Measurements from ENCODE around the gene NOS1AP. TPM values are rescaled to one million over a fixed set of nuclear protein-coding genes. Genes with fewer than 3 reads are reported as not detected.

NOS1AP gene
- total RNA-seq, 2 experiments from 2014 or later, result not detected

DNA sequence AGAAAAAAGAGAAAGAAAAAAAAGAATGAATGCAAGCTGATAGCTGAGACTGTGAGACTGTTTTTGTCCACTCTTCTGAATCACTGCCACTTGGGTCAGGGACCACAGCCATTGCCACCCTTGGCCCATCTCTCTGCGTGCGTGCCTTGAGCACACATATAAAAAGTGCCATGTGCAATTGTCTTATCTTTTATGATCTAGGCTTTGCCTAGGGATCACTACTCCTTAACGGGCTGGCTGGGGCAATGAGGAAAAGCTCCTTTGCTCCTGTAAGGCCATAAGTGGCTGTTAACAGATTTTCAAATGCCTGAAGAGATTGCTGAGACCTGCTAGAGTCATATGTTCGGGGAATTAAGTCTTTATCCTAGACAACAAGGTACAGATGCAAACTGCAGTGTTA lies 299.0 kb downstream of the NOS1AP start:
- H3K4me3 Mint-ChIP-seq, result no peak overlapping the region
- no peaks in the 10 kb centered on the region for H3K36me3 Mint-ChIP-seq
- H3K27me3 Mint-ChIP-seq, result no peaks in the 10 kb centered on the region
- DNase-seq (no peak), ATAC-seq (no peak)
- H3K4me1 Mint-ChIP-seq, result no peaks in the 10 kb centered on the region
- no peak overlapping the region for H3K27ac Mint-ChIP-seq
- H3K9me3 Mint-ChIP-seq (ENCODE audit: low read depth), result no peaks in the 10 kb centered on the region
- CTCF ChIA-PET, result no interaction called here

DNA sequence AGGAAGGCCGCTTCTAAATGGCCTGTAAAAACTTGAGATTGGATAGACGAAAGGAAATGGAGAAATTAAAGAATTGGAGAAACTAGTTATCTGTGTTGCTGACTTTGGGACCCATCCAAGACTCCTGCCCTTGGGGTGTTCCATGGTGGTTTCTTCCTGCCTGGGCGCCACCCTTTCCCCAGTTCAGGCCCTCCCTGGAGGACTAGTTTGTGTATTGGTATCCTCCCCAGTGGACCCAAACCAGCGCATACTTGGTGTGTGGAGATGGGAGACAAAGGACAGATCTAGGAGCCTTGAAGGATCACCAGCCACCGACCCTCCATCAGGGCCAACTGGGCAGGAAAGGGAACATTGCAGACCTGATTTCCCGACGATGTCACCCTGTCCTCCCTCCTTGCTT lies 300.1 kb downstream of the NOS1AP start:
- Mint-ChIP-seq H3K9me3 (ENCODE audit: low read depth) (no peaks in the 10 kb centered on the region), H3K4me3 (no peak overlapping the region), H3K27ac (no peak overlapping the region), H3K36me3 (no peaks in the 10 kb centered on the region), H3K4me1 (no peaks in the 10 kb centered on the region), H3K27me3 (no peaks in the 10 kb centered on the region)
- CTCF ChIA-PET, result no interaction called here
- ATAC-seq (no peak), DNase-seq (no peak)

DNA sequence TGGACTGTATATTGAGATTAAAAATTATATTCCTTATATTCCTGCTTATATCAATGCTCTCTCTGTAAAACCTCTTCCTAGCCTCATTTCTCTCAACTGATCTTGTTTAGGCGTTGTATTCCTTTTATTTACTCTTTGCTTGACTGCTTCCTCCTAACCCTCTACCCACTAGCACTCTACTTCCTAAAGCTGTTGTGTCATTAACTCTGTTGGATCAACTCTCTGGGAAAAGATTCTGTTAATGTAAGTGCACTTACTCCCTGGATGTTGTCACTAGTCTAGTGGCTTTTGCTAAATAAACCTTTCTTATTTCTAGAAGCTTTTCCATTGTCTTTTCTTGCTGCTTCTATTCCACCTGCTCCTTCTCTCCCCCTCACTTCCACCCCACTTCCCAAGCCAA lies 300.7 kb downstream of the NOS1AP start:
- no peak for DNase-seq
- H3K4me3 Mint-ChIP-seq, result no peak overlapping the region
- no peak overlapping the region for H3K27ac Mint-ChIP-seq

DNA sequence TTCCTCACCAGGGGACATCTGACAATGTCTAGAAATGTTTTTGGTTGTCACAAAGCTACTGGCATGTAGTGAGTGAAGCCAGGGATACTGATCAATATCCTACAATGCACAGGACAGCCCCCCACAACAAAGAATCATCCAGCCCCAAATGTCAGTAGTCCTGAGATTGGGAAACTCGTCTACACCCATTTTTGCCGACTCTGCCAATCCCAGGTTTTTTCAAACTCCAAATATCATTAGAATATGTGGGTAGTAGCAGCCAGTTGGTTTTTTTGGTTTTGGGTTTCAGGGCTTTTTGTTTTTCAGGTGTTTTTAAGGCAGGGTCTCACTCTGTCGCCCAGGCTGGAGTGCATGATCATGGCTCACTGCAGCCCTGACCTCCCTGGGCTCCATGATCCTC lies 301.2 kb downstream of the NOS1AP start:
- no peak overlapping the region for H3K27ac Mint-ChIP-seq
- DNase-seq (no peak), ATAC-seq (no peak)
- no peak overlapping the region for H3K4me3 Mint-ChIP-seq
- CTCF ChIA-PET, result no interaction called here
- H3K4me1 Mint-ChIP-seq, result no peaks in the 10 kb centered on the region
- H3K9me3 Mint-ChIP-seq (ENCODE audit: low read depth), result no peaks in the 10 kb centered on the region
- no peaks in the 10 kb centered on the region for H3K27me3 Mint-ChIP-seq
- H3K36me3 Mint-ChIP-seq, result no peaks in the 10 kb centered on the region

More for the DNA sequence above, 300.7 kb downstream of the NOS1AP start:
- Mint-ChIP-seq H3K4me1 (no peaks in the 10 kb centered on the region), H3K27me3 (no peaks in the 10 kb centered on the region), H3K9me3 (ENCODE audit: low read depth) (no peaks in the 10 kb centered on the region), H3K36me3 (no peaks in the 10 kb centered on the region)
- ATAC-seq, result no peak
- CTCF ChIA-PET, result no interaction called here

DNA sequence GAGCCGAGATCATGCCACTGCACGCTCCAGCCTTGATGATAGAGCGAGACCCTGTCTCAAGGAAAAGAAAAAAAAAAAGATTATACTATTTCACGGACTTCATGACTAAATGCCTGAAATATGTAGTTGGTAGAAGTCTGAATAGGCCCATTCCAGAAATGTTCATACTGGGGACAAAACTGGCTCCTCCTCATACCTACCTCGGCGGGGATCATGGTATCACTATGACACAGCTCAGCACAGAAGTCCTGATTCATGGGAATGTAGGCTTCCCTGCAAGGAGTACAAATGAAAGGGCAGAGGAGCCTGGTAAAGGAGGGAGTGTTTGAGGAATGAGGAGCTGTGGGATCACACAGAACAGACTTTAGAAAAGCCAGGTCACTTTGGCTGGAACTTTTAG lies 302.1 kb downstream of the NOS1AP start:
- no peak overlapping the region for H3K4me3 Mint-ChIP-seq

DNA sequence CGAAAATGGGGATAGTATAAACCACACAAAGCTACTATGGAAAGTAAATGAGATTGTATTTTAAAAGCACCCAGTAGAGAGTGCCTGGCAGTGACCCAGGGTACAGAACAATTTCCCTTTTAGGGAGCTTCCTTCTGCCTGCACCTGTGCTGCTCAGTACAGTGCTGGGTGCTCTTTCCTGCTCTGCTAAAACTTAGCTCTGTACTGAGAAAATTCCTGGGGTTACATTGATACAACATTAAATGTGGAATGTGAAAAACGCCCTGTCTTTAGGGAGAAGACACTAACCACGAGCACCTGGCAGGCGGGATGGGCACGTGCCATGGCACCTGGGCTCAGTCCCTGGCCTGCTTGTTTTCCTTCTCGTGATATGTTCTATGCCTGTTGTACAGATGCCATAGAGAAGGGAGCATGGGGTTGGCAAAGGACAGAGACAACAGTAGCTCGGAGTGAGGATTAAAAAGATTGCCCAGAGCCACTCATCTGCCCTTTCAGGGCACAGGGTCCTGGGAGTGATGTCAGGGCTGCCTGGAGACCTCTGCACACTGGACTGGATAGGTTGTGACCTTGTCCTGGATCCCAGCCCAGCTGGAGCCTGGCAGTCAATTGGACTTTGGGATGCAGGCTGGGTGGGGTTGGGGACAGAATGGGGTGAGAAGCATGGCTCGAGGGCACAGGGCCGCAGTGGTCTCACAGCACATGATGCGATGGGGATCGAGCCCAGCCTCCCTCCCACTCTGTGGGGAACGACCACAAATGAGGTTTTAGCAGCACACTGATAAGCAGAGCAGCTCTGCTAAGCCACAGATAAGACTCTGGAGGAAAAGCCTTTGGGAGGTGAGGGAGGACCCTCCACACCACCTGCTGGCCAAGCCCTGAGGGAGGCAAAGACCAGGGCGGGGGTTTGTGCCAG lies 302.9 kb downstream of the NOS1AP start:
- ATAC-seq (no peak), DNase-seq (no peak)
- Mint-ChIP-seq H3K4me1 (no peaks in the 10 kb centered on the region), H3K36me3 (no peaks in the 10 kb centered on the region), H3K4me3 (no peak overlapping the region), H3K27me3 (no peaks in the 10 kb centered on the region), H3K9me3 (ENCODE audit: low read depth) (no peaks in the 10 kb centered on the region), H3K27ac (no peak overlapping the region)
- CTCF ChIA-PET, result no interaction called here

More for the DNA sequence above, 302.1 kb downstream of the NOS1AP start:
- CTCF ChIA-PET, result no interaction called here
- Mint-ChIP-seq H3K27ac (no peak overlapping the region), H3K27me3 (no peaks in the 10 kb centered on the region), H3K4me1 (no peaks in the 10 kb centered on the region), H3K9me3 (ENCODE audit: low read depth) (no peaks in the 10 kb centered on the region), H3K36me3 (no peaks in the 10 kb centered on the region)
- no peak for DNase-seq
- no peak for ATAC-seq

DNA sequence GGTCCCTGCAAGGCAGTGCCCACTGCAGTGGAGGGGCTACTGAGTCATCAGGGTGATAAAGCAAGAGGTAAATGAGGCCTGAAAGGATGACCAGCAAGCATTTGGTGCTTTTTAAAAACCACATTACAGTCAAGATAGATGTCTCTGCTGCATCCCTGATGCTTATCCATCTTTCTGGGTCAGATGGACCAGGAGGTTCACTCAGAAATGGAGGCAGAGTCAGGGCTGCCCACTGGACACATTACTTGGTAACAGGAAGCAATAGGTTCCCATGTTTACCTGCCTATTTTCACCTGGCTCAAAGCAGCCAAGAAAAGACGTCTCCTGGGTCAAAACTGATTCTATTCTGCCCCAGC lies 303.6 kb downstream of the NOS1AP start:
- Mint-ChIP-seq H3K4me1 (no peaks in the 10 kb centered on the region), H3K27ac (no peak overlapping the region), H3K27me3 (no peaks in the 10 kb centered on the region), H3K9me3 (ENCODE audit: low read depth) (no peaks in the 10 kb centered on the region), H3K4me3 (no peak overlapping the region), H3K36me3 (no peaks in the 10 kb centered on the region)
- DNase-seq (no peak), ATAC-seq (no peak)
- CTCF ChIA-PET, result no interaction called here

- Mint-ChIP-seq H3K4me3 (no peak overlapping the region), H3K9me3 (ENCODE audit: low read depth) (no peaks in the 10 kb centered on the region), H3K4me1 (no peaks in the 10 kb centered on the region), H3K27ac (no peak overlapping the region), H3K27me3 (no peaks in the 10 kb centered on the region), H3K36me3 (no peaks in the 10 kb centered on the region)
- ATAC-seq (no peak), DNase-seq (no peak)
- CTCF ChIA-PET, result no interaction called here
These were observed 304.2 kb downstream of the NOS1AP start for GRCh38 chr1:162373541-162374260.

GRCh38 chr1:162374406-162374805 lies 304.9 kb downstream of the NOS1AP start:
- Mint-ChIP-seq H3K4me1 (no peaks in the 10 kb centered on the region), H3K36me3 (no peaks in the 10 kb centered on the region), H3K27ac (no peak overlapping the region), H3K27me3 (no peaks in the 10 kb centered on the region), H3K9me3 (ENCODE audit: low read depth) (no peaks in the 10 kb centered on the region), H3K4me3 (no peak overlapping the region)
- no peak for ATAC-seq
- DNase-seq, result no peak
- CTCF ChIA-PET, result interaction anchor here (1.1 kb wide), 1 partner anchor 15 kb away, joined by 3 read pairs; no protein-coding TSS in a partner anchor

GRCh38 chr1:162375463-162375862 lies 306.0 kb downstream of the NOS1AP start:
- Mint-ChIP-seq H3K36me3 (no peaks in the 10 kb centered on the region), H3K4me1 (no peaks in the 10 kb centered on the region), H3K27me3 (no peaks in the 10 kb centered on the region), H3K27ac (no peak overlapping the region), H3K4me3 (no peak overlapping the region), H3K9me3 (ENCODE audit: low read depth) (no peaks in the 10 kb centered on the region)
- CTCF ChIA-PET, result interaction anchor here (1.1 kb wide), 1 partner anchor 16 kb away, joined by 3 read pairs; no protein-coding TSS in a partner anchor
- DNase-seq (no peak), ATAC-seq (no peak)

DNA sequence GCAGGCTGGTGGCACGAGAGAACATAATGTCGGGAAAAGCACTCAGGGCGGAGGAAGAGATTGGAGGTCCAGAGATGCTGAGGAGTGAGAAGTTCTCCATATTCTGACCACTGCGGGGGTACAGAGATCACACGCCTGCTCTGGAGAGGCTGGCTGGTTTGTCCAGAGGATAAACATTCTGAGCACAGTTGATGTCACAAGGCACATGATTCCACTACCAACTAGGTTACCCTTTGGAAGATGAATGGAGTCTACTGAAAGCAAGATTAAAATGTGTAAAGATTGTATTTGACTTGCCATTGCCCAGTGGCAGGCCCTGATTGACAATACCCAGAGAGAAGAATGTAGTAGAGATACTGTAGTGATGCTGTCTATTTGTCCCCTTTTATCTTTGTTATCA lies 307.2 kb downstream of the NOS1AP start, which contains the start of gene SPATA46:
SPATA46 (minus strand) TSS at position 164 of the 400 bp plus-strand sequence; CDS start at position 100, 64 bp downstream.
- DNase-seq (no peak), ATAC-seq (no peak)
- H3K4me3 Mint-ChIP-seq, result no peak within 1 kb of the TSS
- CTCF ChIA-PET, result no interaction called here
- no peaks in the 10 kb centered on the region for H3K9me3 Mint-ChIP-seq (ENCODE audit: low read depth)
- no peak within 1 kb of the TSS for H3K27ac Mint-ChIP-seq
- H3K27me3 Mint-ChIP-seq, result peaks cover 3% of the 10 kb centered on the region
- no peaks in the 10 kb centered on the region for H3K36me3 Mint-ChIP-seq
- no peaks in the 10 kb centered on the region for H3K4me1 Mint-ChIP-seq

- DNase-seq, result no peak
- Mint-ChIP-seq H3K4me1 (no peaks in the 10 kb centered on the region), H3K27ac (no peak overlapping the region), H3K36me3 (no peaks in the 10 kb centered on the region), H3K4me3 (no peak overlapping the region), H3K27me3 (peaks cover 3% of the 10 kb centered on the region), H3K9me3 (ENCODE audit: low read depth) (no peaks in the 10 kb centered on the region)
- CTCF ChIA-PET, result interaction anchor here (2.1 kb wide), 1 partner anchor 12 kb away, joined by 4 read pairs; no protein-coding TSS in a partner anchor
- no peak for ATAC-seq
These were observed 310.8 kb downstream of the NOS1AP start for GRCh38 chr1:162380061-162380846.

- peaks cover 3% of the 10 kb centered on the region for H3K27me3 Mint-ChIP-seq
- no peaks in the 10 kb centered on the region for H3K9me3 Mint-ChIP-seq (ENCODE audit: low read depth)
- H3K27ac Mint-ChIP-seq, result no peak within 1 kb of the TSS
- H3K36me3 Mint-ChIP-seq, result no peaks in the 10 kb centered on the region
- no peak for ATAC-seq
- no peak for DNase-seq
- H3K4me1 Mint-ChIP-seq, result no peaks in the 10 kb centered on the region
- no peak within 1 kb of the TSS for H3K4me3 Mint-ChIP-seq
- CTCF ChIA-PET, result interaction anchor here (2.1 kb wide), 1 partner anchor 11 kb away, joined by 4 read pairs; no protein-coding TSS in a partner anchor
These were observed 311.9 kb downstream of the NOS1AP start, which contains the start of gene C1orf226 for GRCh38 chr1:162381383-162381782. TSS of gene C1orf226 (plus strand) at chr1:162381728. CDS start at chr1:162381902, 174 bp downstream.

Data from activated CD8-positive, alpha-beta memory T cell treated with anti-CD3 and anti-CD28 coated beads, Interleukin-2, amount 10 ng/mL, durations not matched to agents 7 days and 5 days (primary cell).